Stimulated activated CD4-positive, alpha-beta T cell treated with anti-CD3 and anti-CD28 coated beads, Interleukin-4, amount 100 ng/mL, for 24 hours (primary cell): ENCODE data around the gene CEP192.
A peak's percentile ranks its signal among the peaks of the same experiment; 100 is the strongest.
"Not testable (repeated sequence)": the region's sequence is repeated elsewhere in the genome, so short reads cannot be mapped to it uniquely, and the experiment has no call there.

ENCODE experiments used
- DNase-seq: peaks from one replicate; pipeline ENCODE4 v3.0.0-alpha.2; 2020

CEP192 gene

GRCh38 chr18:12990967-12991820 is at the start of gene CEP192:
Gene CEP192 (plus strand): TSS chr18:12991362. CDS start chr18:12999425, 8,063 bp downstream.
- DNase-seq: peak; percentile 98

DNA sequence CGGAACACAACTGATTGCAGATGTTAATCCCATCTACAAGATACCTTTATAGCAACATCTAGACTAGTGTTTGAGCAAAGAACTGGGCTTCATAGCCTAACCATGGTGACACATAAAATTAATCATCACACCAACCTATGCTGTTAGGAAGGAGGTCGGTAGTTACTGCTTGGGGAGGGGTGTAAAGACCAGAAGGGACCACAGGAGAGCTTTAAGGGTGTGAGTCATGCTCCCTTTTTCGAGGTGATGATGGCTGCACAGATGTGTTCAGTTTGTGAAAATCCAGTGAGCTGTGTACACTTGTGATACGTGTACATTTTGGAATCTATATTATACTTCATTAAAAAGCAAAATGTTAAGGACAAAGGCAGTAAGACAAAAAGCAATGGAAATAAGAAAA is 47.9 kb upstream of the CEP192 start:
- DNase-seq: no peak

DNA sequence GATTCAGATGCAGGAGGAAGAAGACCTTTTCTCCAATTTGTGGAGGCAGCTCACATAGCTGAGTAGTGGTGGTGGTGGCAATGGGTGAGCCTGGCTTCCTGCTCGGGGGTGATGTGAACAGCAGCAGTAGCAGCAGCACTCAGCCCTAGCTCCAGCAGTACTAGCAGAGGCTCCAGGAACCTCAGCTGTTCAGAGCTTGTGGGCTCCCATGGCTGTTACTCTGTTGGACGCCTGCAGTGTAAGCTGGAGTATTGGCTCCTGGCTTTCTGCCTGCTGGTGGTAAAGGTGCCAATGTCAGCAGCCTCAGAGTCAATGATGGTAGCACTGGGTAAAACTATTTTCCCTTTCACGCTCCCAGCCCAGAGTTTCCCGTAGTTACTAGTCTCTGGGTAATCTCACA is 46.5 kb upstream of the CEP192 start:
- no peak for DNase-seq

GRCh38 chr18:12946549-12947284 is 44.4 kb upstream of the CEP192 start:
- DNase-seq: no peak

- peak; percentile 99 for DNase-seq
These were observed 43.7 kb upstream of the CEP192 start, which contains the start of gene SEH1L for GRCh38 chr18:12947285-12948049. Gene SEH1L (plus strand): TSS chr18:12948011. CDS start chr18:12948122, 111 bp downstream.

DNA sequence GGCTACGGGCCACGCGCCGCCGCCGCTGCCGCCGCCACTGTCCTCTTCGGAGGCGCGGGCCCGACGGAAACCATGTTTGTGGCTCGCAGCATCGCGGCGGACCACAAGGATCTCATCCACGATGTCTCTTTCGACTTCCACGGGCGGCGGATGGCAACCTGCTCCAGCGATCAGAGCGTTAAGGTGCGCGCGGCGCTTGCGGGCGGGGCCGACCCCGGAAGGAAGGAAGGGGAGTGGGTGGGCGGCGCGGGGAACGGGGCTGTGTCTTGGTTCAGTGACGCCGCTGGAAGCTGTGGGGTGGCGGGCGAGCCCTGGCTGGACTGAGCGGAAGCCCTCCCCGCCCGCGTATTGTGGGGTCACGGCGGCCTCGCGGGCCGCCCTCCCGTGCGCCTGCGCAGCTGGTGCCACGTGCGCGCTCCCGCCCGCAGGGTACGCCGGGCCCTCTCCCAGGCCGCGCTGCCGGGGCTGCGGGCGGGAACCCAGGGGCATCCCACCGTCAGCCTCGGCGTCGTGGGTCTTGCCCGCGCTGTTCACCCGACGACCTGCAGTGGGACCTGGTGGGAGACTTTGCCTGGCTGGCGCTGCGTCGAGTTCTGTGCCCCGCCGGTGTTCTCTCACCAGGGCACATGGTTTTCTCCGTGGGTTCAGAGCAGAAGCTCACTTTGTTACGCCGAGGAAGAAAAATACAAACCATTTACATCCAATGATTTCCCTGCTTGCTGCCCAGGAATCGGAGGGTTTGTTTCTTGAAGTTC is 42.9 kb upstream of the CEP192 start:
- DNase-seq: peak; percentile 98

- no peak for DNase-seq
These were observed 32.7 kb upstream of the CEP192 start for GRCh38 chr18:12958478-12958877.

- DNase-seq: no peak
These were observed 30.8 kb upstream of the CEP192 start for GRCh38 chr18:12960395-12960794.

DNA sequence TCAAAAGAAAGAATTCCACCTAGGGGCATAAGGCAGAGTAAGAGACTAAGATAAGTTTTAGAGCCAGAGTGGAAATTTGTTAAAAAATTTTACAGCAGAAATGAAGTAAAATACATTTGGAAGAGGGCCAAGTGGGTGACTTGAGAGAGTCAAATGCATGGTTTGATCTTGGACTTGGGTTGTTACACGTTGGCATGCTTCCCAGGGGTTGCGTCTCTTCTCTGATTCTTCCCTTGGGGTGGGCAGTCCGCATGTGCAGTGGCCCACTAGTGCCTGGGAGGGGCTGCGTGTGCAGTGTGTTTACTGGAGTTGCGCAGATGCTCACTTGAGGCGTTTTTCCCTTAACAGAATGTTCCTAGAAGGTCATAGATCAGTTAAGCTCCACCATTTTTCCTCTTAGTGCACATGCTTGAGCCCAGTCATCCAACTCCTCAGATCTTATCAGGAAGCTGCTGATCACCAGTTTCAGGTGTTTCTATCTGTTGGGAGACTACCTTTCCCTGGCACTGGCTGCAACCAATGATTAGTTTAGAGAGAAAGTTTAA is 30.2 kb upstream of the CEP192 start:
- DNase-seq: no peak

DNA sequence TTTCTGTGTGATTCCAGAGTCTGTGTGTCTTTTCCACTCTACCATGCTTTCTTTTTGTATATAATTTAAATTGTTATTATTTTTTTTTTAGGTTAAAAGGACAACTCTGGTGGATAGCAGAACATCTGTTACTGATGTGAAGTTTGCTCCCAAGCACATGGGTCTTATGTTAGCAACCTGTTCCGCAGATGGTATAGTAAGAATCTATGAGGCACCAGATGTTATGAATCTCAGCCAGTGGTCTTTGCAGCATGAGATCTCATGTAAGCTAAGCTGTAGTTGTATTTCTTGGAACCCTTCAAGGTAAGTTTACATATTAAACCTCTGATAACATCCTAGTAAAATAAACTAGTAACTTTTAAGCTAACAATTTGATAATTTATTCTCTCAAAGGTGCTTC is 28.1 kb upstream of the CEP192 start:
- DNase-seq: no peak

DNA sequence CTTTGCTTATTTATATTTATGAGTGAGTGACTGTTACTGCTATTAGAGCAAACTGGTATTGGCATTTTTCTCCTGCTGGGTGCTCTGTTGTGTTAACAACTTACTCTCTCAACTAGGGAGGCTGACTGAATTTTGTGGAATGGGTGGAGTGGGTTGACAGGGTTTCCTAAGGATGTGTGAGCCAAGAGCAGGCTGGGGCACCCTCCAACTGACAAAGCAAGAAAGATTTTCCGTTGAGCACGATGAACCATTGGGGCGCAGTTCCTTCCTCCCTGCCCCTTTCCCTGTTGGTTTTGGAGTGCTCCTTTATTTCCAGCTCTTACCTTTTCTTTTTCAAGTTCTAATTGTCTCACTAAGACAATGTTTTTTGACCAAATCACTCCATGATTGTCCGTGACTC is 23.0 kb upstream of the CEP192 start:
- no peak for DNase-seq

GRCh38 chr18:12968619-12969018 is 22.5 kb upstream of the CEP192 start:
- DNase-seq: no peak

DNA sequence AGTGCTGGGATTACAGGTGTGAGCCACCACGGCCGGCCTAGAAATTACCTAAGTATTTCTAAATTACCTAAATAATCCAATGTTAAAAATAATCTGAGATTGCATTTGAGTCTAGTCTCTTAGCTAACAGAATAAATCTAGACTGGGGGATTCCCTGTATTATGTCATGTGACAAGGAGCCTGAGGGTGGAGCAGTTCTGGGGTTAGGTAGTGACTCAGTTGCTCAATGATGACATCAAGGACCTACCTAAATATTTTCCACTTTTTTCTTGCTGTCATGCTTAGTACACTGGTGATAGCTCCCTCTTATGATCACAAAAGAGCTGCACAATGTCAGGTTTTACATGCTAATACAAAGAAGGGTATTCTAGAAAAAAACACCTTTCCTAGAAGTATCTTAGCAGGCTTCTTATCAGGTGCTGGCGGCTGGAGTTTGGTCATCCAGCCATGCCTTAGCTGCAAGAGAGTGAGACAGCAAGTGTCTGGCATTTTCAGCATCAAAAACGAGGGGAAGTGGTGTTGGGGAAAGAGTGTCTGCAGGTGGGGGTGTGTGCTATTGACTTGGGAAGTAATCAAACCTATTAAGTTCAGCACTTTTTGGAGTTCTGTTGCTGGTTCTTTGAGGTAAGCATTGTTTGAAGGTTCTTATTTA is 17.5 kb upstream of the CEP192 start:
- DNase-seq: no peak

DNA sequence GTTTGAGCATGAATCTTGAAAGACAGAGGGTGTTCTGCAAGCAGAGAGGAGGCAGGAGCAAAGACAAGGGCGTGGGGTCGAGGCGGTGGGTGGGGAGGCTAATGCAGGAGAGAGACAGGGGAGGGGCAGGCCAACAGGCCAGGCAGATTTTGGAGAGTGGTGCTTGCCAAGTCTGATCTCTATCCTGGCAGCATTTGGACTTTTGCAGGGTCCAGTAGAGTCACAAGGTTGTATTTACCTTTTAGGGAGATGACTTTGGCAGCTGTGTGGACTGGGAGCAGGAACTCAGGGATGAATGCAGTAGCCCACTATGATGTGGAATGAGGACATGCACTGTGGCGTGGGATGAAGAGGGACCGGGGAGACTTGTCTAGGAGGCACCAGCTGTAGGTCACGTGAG is 15.7 kb upstream of the CEP192 start:
- DNase-seq: no peak

GRCh38 chr18:12976305-12976704 is 14.9 kb upstream of the CEP192 start:
- DNase-seq: no peak

GRCh38 chr18:12980065-12980464 is 11.1 kb upstream of the CEP192 start:
- not testable (repeated sequence) for DNase-seq

GRCh38 chr18:12989397-12990122 is 1.6 kb upstream of the CEP192 start:
- no peak for DNase-seq

DNA sequence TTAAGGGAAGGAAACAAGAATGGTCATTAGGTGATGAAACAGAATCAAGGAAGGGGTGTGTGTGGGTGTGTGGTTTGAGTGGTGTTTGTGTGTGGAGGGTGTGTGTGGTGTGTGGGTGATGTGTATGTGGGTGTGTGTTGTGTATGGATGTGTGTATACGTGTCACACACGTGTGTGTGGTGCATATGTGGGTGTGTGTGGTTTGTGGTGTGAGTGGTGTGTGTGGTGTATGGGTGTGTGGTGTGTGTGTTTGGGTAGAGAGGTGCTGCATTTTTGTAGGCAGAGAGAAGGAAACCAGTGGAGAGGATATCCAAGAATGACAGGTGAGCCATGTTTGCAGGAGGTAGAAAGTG is 1.1 kb upstream of the CEP192 start:
- DNase-seq: peak; percentile 27

DNA sequence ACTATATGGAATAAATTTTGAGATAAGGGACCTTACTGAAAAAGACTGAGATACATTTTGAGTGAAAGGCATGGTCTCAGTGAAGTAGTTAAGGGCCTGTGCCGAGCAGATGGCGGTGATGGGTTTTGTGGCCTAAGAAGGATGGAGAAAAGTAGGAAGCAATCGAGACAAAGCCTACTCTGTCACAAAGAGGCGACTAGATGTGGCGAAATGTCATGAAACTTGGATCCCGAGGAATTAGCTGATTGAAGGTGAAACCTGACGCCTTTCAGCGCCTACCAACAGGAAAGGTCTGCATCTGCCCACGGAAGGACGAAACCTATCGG is 558 bp upstream of the CEP192 start:
- DNase-seq: no peak

DNA sequence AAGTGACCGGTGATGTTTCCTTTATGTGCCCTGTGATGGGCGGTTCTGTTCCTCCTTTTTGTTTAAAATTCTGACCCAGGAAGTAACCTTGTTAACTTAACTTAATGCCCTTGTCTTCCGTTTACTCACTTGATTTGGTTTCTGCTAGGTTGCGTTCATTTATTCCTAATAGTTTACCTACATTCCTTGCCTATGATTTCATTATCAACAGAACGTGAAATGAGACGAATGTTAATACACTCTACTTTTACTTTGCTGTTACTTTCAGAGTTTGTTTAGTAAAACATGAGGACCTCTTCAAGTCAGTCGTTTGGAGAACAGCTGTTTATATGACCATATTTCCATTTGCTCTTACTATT is 638 bp downstream of the CEP192 start:
- no peak for DNase-seq

- no peak for DNase-seq
These were observed 2.3 kb downstream of the CEP192 start for GRCh38 chr18:12993439-12993838.
